OCI-LY3 (cell line): ENCODE data around the gene SULT2B1.
"Not testable (repeated sequence)": the region's sequence is repeated elsewhere in the genome, so short reads cannot be mapped to it uniquely, and the experiment has no call there.

Source experiments
- H2AFZ ChIP-seq: fragments of 200-600, 300-600 bp; shearing (Covaris generic); 2 replicates; pipeline ENCODE4 v1.6.0; 2014; ENCODE audit warnings: antibody characterized with exemption, low read depth, low read length
- H3K27ac ChIP-seq: fragments of 200-600, 300-600 bp; sonication (generic); 2 replicates; pipeline ENCODE4 v1.5.1; 2014; ENCODE audit warnings: mild to moderate bottlenecking, low read length, moderate library complexity, mixed read lengths
- H3K27me3 ChIP-seq: fragments of 200-600, 300-600 bp; sonication (generic); 2 replicates; pipeline ENCODE4 v1.6.1; 2014; ENCODE audit warnings: low read depth, low read length, mixed read lengths
- H3K36me3 ChIP-seq: fragments of 200-600, 300-600 bp; sonication (generic); replicated peaks from 2 replicates; pipeline ENCODE3; 2014; ENCODE audit warnings: low read depth, low read length, mixed read lengths
- H3K4me1 ChIP-seq: fragments of 300-600, 200-600 bp; sonication (generic); 2 replicates; pipeline ENCODE4 v1.6.1; 2014; ENCODE audit warnings: low read length, mixed read lengths
- H3K4me2 ChIP-seq: fragments of 200-600, 300-600 bp; sonication (generic); 2 replicates; pipeline ENCODE4 v1.6.1; 2014; ENCODE audit warnings: low read length, mixed read lengths
- H3K4me3 ChIP-seq: fragments of 300-600, 200-600 bp; sonication (generic); 2 replicates; pipeline ENCODE4 v1.5.1; 2014; ENCODE audit warnings: antibody characterized with exemption, mild to moderate bottlenecking, low read length, moderate library complexity
- H3K79me2 ChIP-seq: fragments of 300-600, 200-600 bp; shearing (Covaris generic); 2 replicates; pipeline ENCODE4 v1.6.1; 2014; ENCODE audit warnings: mild to moderate bottlenecking, low read length, mixed read lengths
- H3K9ac ChIP-seq: fragments of 300-600, 200-600 bp; shearing (Covaris generic); 2 replicates; pipeline ENCODE4 v1.6.0; 2014; ENCODE audit warnings: mild to moderate bottlenecking, low read length, moderate library complexity
- H3K9me3 ChIP-seq: fragments of 200-600, 300-600 bp; shearing (Covaris generic); 2 replicates; pipeline ENCODE4 v1.6.1; 2014; ENCODE audit warnings: low read length, mixed read lengths; ENCODE audit not compliant: insufficient read depth
- H4K20me1 ChIP-seq: fragments of 200-600, 300-600 bp; sonication (generic); 2 replicates; pipeline ENCODE4 v1.6.1; 2016; ENCODE audit warnings: low read length, mixed read lengths; ENCODE audit not compliant: insufficient read depth
- CTCF ChIP-seq: fragments of 200-600, 300-600 bp; sonication (generic); IDR thresholded peaks from 2 replicates; pipeline ENCODE4 v1.5.1; 2014; ENCODE audit warnings: antibody characterized with exemption, low read length, low read depth
- EZH2phosphoT487 ChIP-seq: fragments of 200-600 bp; shearing (Covaris generic); IDR thresholded peaks from 2 replicates; pipeline ENCODE4 v1.6.1; 2018; ENCODE audit warnings: antibody characterized with exemption, mixed run types, low read depth

SULT2B1 gene

GRCh38 chr19:48537541-48537940 is 14.4 kb upstream of the SULT2B1 start:
- Histone ChIP-seq H2AFZ (no peak overlapping the region), H3K27me3 (no peaks in the 10 kb centered on the region), H4K20me1 (no peaks in the 10 kb centered on the region), H3K9me3 (no peaks in the 10 kb centered on the region), H3K79me2 (no peaks in the 10 kb centered on the region), H3K4me3 (no peak overlapping the region), H3K36me3 (no peaks in the 10 kb centered on the region), H3K27ac (no peak overlapping the region), H3K4me1 (no peaks in the 10 kb centered on the region), H3K4me2 (no peak overlapping the region), H3K9ac (no peak overlapping the region)
- TF ChIP-seq CTCF (no peak), EZH2phosphoT487 (no peak)

DNA sequence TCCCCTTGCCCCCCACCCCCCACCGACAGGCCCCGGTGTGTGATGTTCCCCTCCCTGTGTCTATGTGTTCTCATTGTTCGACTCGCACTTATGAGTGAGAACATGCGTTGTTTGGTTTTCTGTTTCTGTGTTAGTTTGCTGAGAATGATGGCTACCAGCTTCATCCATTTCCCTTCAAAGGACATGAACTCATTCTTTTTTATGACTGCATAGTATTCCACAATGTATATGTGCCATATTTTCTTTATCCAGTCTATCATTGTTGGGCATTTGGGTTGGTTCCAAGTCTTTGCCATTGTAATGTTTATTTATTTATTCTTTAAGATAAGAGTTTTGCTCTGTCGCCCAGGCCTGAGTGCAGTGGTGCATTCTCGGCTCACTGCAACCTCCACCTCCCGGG is 13.9 kb upstream of the SULT2B1 start:
- H4K20me1 ChIP-seq, H3K27me3 ChIP-seq, H2AFZ ChIP-seq, H3K36me3 ChIP-seq, H3K4me2 ChIP-seq, H3K9ac ChIP-seq, H3K4me3 ChIP-seq, H3K9me3 ChIP-seq, H3K79me2 ChIP-seq, H3K4me1 ChIP-seq, H3K27ac ChIP-seq: not testable (repeated sequence)

- Histone ChIP-seq H3K9me3 (no peaks in the 10 kb centered on the region), H3K4me2 (no peak overlapping the region), H4K20me1 (no peaks in the 10 kb centered on the region), H3K27ac (no peak overlapping the region), H2AFZ (no peak overlapping the region), H3K4me1 (no peaks in the 10 kb centered on the region), H3K79me2 (no peaks in the 10 kb centered on the region), H3K4me3 (no peak overlapping the region), H3K9ac (no peak overlapping the region), H3K36me3 (no peaks in the 10 kb centered on the region), H3K27me3 (no peaks in the 10 kb centered on the region)
- TF ChIP-seq CTCF (no peak), EZH2phosphoT487 (no peak)
Measured at GRCh38 chr19:48539503-48540096, 12.4 kb upstream of the SULT2B1 start.

GRCh38 chr19:48540110-48540509 is 11.9 kb upstream of the SULT2B1 start:
- Histone ChIP-seq H2AFZ (no peak overlapping the region), H3K9ac (no peak overlapping the region), H3K27ac (no peak overlapping the region), H3K36me3 (no peaks in the 10 kb centered on the region), H3K4me1 (no peaks in the 10 kb centered on the region), H3K4me3 (no peak overlapping the region), H4K20me1 (no peaks in the 10 kb centered on the region), H3K27me3 (no peaks in the 10 kb centered on the region), H3K4me2 (no peak overlapping the region), H3K79me2 (no peaks in the 10 kb centered on the region), H3K9me3 (no peaks in the 10 kb centered on the region)
- no peak for TF ChIP-seq EZH2phosphoT487

- Histone ChIP-seq H3K79me2 (no peaks in the 10 kb centered on the region), H3K36me3 (no peaks in the 10 kb centered on the region), H3K27ac (no peak overlapping the region), H3K4me3 (no peak overlapping the region), H3K4me1 (no peaks in the 10 kb centered on the region), H2AFZ (no peak overlapping the region), H3K4me2 (no peak overlapping the region), H3K27me3 (no peaks in the 10 kb centered on the region), H3K9ac (no peak overlapping the region), H3K9me3 (no peaks in the 10 kb centered on the region), H4K20me1 (no peaks in the 10 kb centered on the region)
- no peak for TF ChIP-seq EZH2phosphoT487
- TF ChIP-seq CTCF = no peak
Measured at GRCh38 chr19:48541813-48542212, 10.2 kb upstream of the SULT2B1 start.
